Activated CD4-positive, alpha-beta T cell treated with anti-CD3 and anti-CD28 coated beads, Interleukin-10, Interleukin-2, amounts not matched to agents 100 ng/mL and 50 ng/mL, durations not matched to agents 16 hours and 8 hours (primary cell): Measurements from ENCODE around the gene USP22.

Experiments used
- DNase-seq: peaks from one replicate; pipeline ENCODE4 v3.0.0-alpha.2; 2020

Gene USP22

DNA sequence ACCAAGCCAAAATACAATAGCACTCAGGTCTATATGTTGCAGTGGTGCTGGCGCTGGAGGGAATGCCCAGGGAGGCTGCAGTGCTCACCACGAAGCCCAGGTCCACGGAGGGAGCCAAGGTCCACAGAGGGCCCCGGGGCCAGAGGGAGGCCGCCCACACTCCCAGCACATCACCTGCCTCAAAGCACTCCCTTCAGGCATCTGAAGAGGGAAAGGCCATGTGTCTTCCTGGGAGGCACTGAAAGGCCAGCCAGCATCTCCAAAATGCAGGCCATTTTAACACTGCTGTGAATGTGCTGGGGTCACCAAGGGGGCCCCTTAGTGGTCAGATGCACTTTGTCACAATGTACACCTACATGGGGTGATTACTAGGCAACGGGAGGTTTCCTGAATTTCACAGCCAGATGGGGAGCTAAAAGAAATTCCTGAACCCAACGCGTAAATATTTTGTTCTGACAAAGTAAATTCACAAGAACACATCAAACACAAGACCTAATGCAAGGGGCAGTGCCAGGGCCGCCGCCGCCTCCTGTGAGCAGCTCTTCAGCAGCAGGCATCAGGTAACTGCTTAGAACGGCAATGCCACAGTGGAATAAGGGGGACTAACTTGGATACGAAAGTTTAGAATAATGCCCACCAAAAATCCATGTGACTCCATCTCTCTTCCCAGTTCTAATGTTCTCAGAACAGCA lies 42.8 kb downstream of the USP22 start:
- DNase-seq: no peak

DNA sequence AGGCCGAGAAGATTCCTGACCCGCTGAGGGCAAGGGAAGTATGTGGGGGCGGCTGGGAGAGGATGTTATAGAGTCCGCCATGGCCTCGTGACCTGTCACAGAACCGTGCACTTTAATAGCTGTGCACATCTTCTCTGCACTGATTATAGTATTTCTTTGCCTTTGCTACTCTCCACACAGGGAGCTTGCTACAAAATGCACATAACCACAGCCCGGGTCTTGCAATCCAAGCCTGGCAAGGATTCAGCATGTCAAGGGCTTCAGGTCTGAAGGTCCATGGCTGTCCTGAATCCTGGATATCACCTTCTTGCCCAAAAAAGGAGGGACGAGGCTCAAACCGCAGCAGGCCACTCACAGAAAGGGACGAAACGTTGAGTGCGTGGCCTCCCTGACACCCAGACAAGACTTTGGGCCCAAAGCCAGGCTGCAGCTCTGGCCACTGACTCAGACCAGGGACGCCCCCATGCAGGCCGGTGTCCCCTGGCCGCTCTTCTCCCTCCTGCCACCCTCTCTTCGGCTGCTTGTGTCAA lies 43.7 kb downstream of the USP22 start:
- DNase-seq: no peak

DNA sequence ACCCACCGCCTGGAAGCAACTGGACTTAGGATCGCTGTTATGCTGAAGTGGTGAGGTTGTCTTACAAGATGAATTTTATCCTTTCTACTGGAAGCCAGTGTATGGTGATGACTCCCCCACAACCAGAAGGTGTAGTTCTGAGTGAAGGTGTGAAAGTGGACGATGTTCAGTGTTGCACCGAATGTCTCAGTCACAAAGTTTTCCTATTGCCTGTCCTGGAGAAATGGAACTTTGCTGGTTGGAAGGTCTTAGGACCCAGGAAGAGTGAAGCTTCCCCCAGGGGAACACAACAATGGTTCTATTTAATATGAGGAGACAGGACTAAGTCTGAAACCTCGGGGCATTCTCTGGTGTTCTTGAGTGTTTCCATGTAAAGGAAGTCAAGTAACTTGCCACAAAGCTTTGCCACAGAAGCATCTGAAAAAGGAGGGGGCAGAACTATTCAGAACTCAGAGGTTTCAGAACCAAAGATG lies 44.2 kb downstream of the USP22 start:
- no peak for DNase-seq

DNA sequence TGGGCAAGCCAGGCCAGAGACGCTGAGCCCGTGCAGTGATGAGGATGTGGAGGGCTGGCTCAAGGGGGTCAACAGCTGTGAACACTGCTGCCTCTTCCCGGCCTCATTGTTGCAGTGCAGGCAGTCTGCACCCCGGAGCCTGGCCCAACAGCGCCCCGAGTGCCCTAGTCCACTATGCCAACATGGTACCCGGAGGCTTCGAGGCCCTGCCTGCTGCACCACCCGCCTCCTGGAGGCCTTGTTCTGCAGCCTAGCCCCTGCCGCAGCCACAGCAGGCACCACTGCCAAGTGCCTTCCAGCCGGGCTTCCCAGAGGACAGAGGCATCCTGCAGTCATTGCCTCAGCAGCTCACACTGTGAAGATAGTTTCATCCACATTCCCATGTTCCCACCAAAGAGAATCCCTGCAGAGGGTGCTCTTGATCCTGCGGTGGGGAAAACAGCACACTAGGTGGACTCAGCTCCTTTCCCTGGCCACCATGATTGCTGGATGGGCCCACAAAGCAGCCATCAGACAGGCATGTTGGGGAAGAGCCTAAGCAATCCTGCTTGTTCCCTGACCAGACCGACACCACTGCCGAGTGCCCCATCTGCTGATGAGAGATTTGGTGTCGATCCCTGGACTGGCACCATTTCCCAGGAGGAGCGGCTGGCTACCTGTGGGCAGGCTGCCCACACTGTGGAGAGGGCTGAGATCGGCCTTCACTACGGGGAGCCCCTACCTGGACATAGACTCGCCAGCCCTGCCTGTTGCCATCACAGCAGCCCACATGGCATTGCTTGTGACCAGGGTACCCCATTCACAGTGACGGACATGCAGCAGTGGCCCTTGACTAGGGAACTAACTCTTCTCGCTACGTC lies 44.9 kb downstream of the USP22 start:
- no peak for DNase-seq

DNA sequence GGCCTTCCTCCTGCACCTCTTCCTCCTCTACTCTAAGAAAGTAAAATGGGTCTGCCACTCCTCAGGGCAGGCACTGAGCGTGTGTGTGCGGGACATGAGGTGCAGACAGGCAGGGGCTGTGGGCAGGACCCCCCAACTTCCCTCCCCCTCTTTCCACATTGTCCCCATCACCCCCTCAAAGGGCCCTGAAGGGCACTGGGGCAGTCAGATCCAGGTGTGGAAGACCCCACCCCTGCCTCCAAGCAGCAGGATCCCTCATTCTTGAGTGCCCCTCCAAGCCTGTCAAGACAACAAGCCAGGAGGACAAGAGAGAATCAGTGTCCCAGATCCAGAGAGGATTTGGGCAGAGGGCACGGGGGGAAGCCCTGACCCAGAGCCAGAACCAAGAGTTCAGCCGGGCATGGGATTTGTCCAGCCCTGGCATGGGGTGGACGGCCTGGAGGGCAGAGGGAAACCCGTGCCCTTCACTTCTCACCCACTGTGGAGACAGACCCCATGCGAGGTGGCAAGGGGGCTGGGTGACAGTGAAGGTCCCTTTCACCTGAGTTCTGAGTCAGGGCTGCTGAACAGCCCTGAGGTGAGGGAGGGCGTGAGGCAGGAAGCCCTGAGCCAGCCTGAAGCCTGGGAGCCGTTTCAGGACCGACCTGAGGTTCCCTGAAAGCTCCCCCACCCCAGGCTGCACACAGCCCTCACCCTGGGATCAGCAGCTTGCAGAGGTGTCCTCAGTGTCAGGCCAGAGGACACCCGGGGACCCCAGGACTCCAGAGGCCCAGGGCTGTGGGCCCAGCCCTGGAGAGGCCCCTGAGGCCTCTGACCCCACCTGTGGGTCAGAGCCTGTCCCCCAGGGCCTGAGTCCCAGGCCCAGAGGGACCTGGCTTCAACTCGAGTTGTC lies 45.8 kb downstream of the USP22 start:
- DNase-seq: no peak

DNA sequence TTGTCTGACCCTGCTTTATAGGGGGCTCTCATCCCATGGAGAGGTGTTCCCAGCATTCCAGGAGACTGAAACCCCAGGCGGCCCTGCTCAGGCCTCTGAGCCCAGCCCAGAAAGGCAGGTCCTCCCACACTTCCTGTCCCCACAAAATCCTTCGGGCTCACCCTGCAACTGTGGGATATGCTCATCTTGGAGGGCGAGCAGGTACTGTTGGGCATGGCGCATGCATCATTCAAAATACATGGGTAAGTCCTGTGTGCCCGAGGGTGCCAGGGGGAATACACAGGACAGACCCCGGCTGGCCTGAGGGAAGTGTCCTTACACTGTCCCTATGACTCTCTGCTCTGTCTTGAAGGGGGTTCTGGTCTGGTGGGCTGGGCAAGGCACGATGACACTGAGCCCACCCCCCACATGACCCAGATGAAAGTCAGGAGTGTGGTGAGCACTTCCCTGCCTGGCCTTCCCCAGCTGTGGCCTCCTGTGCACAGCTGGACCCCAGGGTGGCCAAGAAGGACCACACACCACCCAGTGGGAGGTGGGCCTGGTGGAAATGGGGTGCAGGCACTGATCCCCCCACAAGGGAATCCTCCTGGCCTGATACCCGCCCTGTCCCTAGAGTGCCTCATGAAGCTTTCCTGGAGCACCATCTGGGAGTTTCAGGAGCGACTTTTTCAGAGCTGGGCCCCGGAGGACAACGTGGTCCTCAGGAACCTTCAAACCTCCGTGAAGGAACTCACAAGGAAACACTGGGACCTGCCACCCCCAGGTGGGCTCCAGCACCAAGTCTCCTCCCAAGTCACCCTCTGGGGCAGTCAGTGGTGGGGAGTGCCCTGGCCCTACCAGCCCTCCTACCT lies 46.7 kb downstream of the USP22 start:
- DNase-seq: no peak

DNA sequence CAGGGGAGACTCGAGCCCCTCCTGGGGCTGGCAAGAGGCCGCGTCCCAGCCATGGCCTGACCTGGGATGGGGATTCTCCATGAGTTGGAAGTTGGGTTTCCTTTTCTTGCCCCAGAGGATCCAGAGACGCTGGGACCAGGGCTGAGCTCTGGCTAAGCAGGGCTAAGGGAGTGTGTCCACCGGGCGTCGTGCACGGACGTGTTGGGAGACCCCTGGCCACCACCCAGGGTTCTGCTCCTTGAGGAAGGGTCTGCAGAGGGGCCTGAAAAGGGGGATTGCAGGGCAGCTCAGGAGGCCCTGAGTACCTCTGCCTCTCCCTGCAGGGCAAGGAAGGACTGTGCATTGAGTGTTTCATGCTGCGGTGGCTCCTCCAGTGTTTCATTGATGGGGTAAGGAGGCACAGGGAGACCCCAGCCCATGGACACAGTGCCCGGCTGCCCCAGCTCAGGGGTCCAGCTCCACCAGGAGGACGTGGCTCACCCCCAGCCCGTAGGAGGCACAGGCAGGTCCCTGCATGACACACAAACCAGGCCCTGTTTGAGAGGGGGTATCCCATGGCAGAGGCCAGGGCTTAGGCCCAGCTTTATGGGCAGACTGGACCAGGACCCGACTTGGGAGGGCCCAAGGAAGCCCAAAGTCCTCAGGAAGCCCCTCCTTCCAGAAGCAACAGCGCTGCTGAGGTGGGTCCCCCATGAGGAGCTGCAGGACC lies 47.5 kb downstream of the USP22 start:
- DNase-seq: no peak

DNA sequence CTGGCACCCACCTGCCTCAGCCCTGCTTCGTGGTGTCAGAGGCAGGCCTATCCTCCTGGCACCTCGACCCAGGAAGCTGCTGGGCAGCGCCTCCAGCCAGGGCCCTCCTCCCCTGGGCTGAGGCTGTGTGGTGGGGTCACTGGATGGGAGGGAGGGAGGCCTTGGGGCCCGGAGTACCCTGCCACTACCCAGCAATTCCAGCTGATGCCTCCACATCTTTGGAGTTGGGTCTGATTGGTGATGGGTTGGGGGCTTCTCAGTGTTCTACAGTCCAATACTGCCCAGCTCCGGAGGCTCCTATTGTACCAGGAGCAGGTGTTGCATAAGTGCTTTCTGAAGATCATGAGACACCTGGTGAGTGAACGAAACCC lies 48.0 kb downstream of the USP22 start:
- no peak for DNase-seq

DNA sequence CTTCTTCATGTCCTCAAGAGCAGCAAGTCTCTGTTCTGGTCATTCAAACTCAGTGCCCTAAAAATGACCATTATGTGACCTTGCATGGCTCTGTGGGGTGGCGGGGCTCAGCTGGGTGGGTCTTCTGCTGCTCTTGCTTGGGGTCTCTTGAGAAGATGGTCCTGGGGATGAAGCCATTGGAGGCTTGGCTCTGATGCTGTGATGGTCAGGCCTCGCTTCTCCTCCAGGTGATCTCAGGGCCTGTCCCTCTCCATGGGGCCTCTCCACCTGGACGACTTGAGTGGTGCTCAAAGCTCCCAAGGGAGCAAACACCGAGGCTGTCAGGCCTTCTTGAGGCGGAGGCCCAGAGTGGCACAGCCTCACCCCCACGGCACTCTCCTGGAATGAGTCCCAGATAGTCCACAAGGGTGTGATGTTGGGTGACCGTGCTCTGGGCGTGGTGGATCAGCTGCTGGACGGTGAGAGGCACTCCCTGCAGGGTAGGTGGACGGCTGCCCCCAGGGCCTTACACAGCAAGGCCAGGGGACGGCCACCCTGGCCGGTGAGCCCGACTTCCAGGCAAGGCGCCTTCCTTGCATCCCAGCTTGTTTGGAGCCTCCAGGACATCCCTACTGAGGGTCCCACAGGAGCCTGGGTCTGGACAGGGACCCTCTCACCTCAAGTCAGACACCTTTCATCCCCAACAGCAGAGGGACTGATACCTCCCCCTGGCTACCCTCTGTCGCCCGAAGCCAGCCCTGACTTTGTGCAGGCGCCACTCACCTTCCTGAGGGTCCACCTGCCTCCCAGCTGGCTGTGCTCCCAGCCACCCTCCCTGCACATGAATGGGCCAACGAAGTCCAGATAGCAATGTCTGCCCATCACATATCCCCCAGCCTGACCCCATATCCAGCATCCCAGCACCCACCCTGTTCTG lies 48.7 kb downstream of the USP22 start:
- DNase-seq: no peak

DNA sequence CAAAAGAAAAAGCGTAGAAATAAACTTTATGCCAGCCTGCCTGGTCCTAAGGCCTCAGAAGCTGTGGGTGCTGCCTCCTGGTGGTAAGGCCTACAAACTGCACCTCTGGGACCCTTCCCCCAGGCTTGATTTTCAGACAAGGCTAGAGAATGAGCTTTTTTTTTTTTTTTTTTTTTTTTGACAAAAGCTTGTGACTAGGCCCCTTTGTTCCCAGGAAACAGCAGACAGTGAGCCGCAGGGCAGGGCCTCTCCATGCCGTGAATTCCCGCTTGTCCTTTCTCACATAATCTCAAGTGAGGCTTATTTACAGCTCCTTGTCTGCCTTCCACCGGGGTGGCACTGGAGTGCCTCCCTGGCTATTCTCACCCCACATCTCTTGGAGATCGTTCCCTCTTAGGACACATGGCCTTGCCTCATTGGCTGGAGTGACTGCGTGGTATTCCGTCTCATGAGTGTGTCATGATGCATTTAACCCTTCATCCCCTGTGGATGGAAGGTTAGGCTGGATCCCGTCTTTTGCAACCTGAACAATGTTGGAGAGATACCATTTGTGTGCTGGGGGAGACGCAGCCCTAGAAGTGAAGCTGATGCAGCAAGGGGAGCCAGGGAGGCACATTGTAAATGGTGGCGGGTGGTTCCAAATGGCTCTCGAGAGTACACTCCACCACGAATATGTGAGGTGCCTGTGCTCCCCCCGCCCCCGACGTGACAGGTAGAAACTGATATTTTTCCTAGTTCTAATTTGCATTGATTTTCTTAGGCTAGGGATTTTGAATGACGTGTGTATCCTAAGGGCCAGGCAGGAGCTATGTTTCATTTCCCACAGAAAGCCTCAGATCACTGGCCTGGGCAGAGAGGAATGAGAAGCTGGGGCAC lies 49.6 kb downstream of the USP22 start:
- DNase-seq: peak; percentile 68

DNA sequence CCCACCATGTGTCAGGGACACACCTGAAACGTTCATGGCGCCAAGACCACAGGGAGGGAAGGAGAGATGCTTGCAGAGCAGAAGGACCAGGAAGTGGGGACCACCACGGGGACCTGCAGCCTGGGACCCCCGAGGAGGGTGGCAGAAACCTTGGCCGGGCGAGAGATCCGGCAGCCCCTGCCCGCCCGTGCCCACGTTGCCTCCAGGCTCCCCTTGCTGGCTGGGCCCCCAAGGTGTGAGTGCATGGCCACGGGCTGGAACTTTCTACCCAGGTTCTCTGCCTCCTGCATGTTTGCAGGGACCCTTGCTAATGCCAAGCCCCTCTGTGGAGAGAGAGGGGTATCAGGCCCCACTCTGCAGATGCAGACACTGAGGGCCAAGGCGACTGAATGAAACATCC lies 50.4 kb downstream of the USP22 start:
- no peak for DNase-seq

DNA sequence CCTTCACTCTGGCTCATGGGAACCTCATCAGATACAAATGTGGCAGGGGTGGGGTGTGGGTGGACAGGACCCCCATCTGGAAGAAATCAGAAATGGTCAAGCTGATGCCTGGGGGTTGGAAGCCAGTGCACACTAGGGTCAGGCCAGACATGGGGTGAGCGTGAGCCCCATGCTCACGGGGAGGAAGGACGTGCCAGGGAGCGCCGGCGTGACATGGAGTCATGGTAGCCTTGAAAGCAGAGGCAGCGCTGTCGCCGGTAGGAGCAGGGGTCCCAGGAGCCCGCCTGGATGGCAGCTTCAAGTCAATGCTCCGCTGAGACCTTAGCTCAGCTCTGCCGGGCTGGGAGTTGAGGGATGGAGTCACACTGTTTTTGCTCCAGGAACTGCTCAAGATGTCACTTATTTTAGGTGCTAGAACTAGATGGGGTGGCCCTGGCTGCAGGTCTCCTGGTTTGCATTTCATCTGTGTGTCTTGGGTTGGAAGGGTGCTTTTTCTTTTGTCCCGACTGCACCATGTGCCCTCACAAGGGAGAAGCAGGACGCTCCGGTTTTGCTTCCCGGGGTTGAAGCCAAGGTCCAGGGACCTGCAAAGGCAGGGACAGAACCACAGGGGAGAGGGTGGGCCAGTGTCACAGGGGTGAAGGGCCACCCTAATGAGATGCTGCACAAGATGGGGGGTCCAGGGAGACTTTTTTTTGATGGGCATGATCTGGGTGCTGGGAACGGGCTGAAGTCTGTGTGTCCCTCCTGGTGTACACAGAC lies 51.4 kb downstream of the USP22 start:
- no peak for DNase-seq

DNA sequence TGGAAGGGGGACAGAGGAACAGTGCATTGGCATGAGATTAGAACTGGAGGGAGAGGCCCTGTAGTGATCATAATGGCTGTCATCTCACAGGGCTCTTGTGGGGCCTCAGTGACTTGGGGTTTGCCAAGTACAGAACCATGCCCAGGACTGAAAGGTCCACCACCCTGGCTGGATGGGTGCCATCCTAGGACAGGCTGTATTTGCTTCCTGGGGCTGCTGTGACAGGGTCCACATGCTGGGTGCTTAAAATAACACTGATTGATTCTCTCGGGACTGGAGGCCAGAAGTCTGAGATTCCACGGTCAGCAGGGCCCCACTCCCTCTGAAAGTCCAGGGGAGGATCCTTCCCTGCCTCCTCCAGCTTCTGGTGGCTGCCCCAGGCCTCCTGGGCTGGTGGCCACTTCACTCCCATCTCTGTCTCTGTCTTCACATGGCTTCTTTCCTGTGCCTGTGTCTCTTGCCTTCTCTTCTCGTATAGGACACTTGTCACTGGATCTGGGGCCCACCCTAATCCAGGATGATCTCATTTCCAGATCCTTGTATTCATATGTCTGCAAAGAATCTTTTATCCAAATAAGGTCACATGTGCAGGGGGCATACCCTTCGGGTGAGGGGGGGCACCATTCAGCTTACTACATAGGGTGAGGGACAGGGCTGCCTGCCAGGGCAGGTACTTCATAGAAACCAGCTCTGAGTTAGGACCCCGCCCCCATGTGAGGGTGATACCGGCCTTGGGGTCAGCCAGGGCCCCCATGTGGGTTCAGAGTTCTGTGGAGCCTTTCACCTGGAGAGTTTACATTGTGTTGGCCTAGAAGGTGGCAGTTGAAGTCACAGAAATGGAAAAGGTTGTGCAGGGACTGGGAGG lies 52.6 kb downstream of the USP22 start:
- no peak for DNase-seq

DNA sequence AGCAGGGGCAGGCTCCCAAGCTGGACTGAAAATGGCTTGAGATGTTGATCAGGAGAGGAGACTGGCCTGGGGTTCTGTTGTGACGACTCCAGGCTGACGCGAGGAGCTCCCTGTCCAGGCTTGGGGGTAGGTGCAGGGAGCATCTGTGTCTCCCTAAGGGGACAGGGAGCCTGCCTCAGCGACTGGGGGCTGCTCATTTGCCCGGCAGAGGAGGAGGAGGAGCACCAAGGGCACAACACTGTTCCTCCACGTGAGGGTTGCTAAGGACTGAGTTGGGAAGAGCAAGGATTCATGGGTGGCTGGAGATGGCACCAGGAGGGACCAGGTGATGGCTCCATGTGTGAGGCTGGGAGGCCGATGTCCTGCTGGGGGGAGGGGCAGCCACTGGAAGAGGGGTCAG lies 53.3 kb downstream of the USP22 start:
- DNase-seq: no peak

DNA sequence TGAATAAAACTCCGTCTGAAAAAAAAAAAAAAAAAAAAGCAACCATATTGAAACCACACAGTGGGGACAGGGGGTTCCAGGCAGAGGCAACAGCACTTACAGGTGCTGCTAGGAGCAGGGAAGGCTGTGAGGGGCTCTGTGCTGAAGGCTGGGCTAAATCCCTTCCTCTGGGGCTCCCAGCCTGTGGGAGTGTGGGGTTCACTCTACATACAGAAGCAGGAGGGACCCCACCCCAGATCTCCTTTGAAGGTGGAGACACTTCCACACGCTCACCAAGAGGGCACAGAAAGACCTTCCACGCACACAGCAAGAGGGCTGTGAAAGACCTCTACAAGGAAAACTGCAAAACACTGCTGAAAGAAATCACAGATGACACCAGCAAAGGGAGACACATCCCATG lies 53.9 kb downstream of the USP22 start:
- DNase-seq: no peak

DNA sequence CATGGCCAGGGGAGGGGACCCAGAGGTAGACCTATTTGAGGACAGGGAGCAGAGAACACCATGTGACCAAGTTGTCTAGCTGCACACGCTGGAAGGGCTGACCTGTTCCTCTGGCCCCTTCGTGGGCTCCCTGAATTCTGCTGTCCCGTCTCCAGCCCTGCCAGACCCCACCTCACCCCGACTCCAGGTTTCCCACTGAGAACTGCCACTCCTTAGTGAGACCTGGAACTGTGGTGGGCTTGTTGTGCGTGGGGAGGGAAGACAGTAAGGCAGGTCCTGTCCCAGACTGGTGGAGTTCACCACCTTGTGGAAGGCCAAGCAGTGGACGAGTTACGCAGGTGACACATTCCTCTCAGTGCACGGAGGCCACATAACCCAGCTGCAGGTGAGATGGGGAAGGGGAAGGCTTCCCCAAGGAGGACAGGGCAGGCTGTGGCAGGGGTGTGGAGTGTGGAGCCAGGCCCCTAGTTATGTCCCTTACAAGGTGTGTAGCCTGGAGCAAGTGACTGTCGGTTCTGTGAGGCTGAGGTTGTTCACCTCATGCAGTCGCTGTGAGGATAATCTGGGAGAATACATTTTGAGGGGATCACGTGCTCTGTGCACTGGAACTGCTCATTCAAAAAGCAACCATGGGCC lies 54.7 kb downstream of the USP22 start:
- no peak for DNase-seq

DNA sequence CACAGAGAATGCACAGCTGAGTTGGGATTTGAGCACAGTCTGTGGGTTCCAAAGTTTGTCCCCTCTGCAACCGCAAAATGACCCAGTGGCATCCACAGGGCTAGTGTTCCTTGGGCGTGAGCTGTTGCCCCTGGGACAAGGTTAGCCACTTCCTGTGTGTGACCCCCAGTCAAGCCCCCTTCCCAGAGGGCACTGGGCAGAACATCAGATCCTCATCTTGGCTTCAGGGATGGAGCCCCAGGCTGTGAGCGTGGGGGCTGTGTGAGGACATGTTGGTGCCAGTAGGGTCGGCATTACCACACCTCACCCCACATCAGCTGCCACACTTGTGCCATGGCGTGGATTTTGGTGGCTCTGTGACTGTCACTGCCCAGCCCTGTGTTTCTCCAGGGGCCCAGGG lies 55.3 kb downstream of the USP22 start:
- no peak for DNase-seq
